Duodenal mucosa (tissue), 2 donors: Measurements from ENCODE around the gene KRTAP10-7.

Source experiments
- H3K27ac ChIP-seq: one replicate; pipeline ENCODE4 v1.7.0; 2013; ENCODE audit warnings: low read depth, low read length
- H3K27me3 ChIP-seq, 2 donors: one replicate each; pipeline ENCODE4 v1.7.0; 2013; ENCODE audit warnings: low read length in 2 of 2, control low read depth in 1 of 2; ENCODE audit not compliant: insufficient read depth in 2 of 2, control insufficient read depth in 1 of 2
- H3K36me3 ChIP-seq, 2 donors: one replicate each; pipeline ENCODE4 v1.7.0; 2013; ENCODE audit warnings: low read length in 2 of 2, control low read depth in 1 of 2; ENCODE audit not compliant: insufficient read depth in 2 of 2, control insufficient read depth in 1 of 2
- H3K4me1 ChIP-seq, 2 donors: one replicate each; pipeline ENCODE4 v1.7.0; 2013; ENCODE audit warnings: low read length in 2 of 2, control low read depth in 1 of 2; ENCODE audit not compliant: insufficient read depth in 2 of 2, control insufficient read depth in 1 of 2
- H3K4me3 ChIP-seq, 2 donors: one replicate each; pipeline ENCODE4 v1.7.0; 2013; ENCODE audit warnings: low read length in 2 of 2, low read depth in 1 of 2
- H3K9ac ChIP-seq, 2 donors: one replicate each; pipeline ENCODE4 v1.7.0; 2013; ENCODE audit warnings: low read length in 2 of 2, low read depth in 1 of 2
- H3K9me3 ChIP-seq, 2 donors: one replicate each; pipeline ENCODE4 v1.7.0; 2013; ENCODE audit warnings: low read length in 2 of 2, control low read depth in 1 of 2; ENCODE audit not compliant: control insufficient read depth in 1 of 2

Gene KRTAP10-7

GRCh38 chr21:44558695-44559094 is 41.7 kb upstream of the KRTAP10-7 start, which contains the start of gene KRTAP10-3:
Gene KRTAP10-3 (minus strand): TSS chr21:44558795. CDS start chr21:44558715, 80 bp downstream.
- Histone ChIP-seq H3K9ac (no peak within 1 kb of the TSS), H3K4me1 (no peaks in the 10 kb centered on the region), H3K27ac (no peak within 1 kb of the TSS), H3K27me3 (peaks cover 0 to 8% of the 10 kb centered on the region in 2 donors), H3K4me3 (no peak within 1 kb of the TSS), H3K9me3 (no peaks in the 10 kb centered on the region), H3K36me3 (no peaks in the 10 kb centered on the region)

- Histone ChIP-seq H3K4me3 (no peak overlapping the region), H3K27ac (no peak overlapping the region), H3K36me3 (no peaks in the 10 kb centered on the region), H3K27me3 (peaks cover 0 to 2% of the 10 kb centered on the region in 2 donors), H3K9ac (no peak overlapping the region), H3K9me3 (no peaks in the 10 kb centered on the region), H3K4me1 (no peaks in the 10 kb centered on the region)
These were observed 36.3 kb upstream of the KRTAP10-7 start for GRCh38 chr21:44564099-44564498.

- no peaks in the 10 kb centered on the region for H3K4me1 ChIP-seq
- H3K9ac ChIP-seq, result no peak overlapping the region
These were observed 35.4 kb upstream of the KRTAP10-7 start for GRCh38 chr21:44564886-44565598.

GRCh38 chr21:44566403-44566802 is 34.0 kb upstream of the KRTAP10-7 start:
- H3K36me3 ChIP-seq, result no peaks in the 10 kb centered on the region
- H3K4me3 ChIP-seq, result no peak overlapping the region
- no peak overlapping the region for H3K27ac ChIP-seq
- H3K9ac ChIP-seq, result no peak overlapping the region
- H3K9me3 ChIP-seq, result peaks cover 2 to 3% of the 10 kb centered on the region in 2 donors
- H3K4me1 ChIP-seq, result no peaks in the 10 kb centered on the region
- H3K27me3 ChIP-seq, result no peaks in the 10 kb centered on the region

More at GRCh38 chr21:44564886-44565598, 35.4 kb upstream of the KRTAP10-7 start:
- H3K27me3 ChIP-seq, result no peaks in the 10 kb centered on the region
- no peak overlapping the region for H3K4me3 ChIP-seq
- no peaks in the 10 kb centered on the region for H3K36me3 ChIP-seq
- H3K27ac ChIP-seq, result no peak overlapping the region
- H3K9me3 ChIP-seq, result no peaks in the 10 kb centered on the region

- Histone ChIP-seq H3K27ac (no peak overlapping the region), H3K9ac (no peak overlapping the region), H3K9me3 (peaks cover 2 to 4% of the 10 kb centered on the region in 2 donors), H3K4me1 (no peaks in the 10 kb centered on the region), H3K36me3 (no peaks in the 10 kb centered on the region), H3K4me3 (no peak overlapping the region), H3K27me3 (no peaks in the 10 kb centered on the region)
These were observed 32.8 kb upstream of the KRTAP10-7 start for GRCh38 chr21:44567481-44568171.

- Histone ChIP-seq H3K27me3 (no peaks in the 10 kb centered on the region), H3K9me3 (peaks cover 2 to 4% of the 10 kb centered on the region in 2 donors), H3K27ac (no peak overlapping the region), H3K36me3 (no peaks in the 10 kb centered on the region), H3K4me3 (no peak overlapping the region), H3K4me1 (no peaks in the 10 kb centered on the region), H3K9ac (no peak overlapping the region)
These were observed 32.1 kb upstream of the KRTAP10-7 start for GRCh38 chr21:44568261-44568660.

- Histone ChIP-seq H3K36me3 (no peaks in the 10 kb centered on the region), H3K27ac (no peak overlapping the region), H3K4me1 (no peaks in the 10 kb centered on the region), H3K27me3 (no peaks in the 10 kb centered on the region), H3K9me3 (peaks cover 2 to 4% of the 10 kb centered on the region in 2 donors), H3K9ac (no peak overlapping the region), H3K4me3 (no peak overlapping the region)
These were observed 31.5 kb upstream of the KRTAP10-7 start for GRCh38 chr21:44568667-44569556.

GRCh38 chr21:44569861-44570517 is 30.4 kb upstream of the KRTAP10-7 start:
- no peak overlapping the region for H3K4me3 ChIP-seq
- H3K9ac ChIP-seq, result no peak overlapping the region
- H3K27me3 ChIP-seq, result no peaks in the 10 kb centered on the region
- H3K36me3 ChIP-seq, result no peaks in the 10 kb centered on the region
- H3K4me1 ChIP-seq, result peaks cover 0 to 6% of the 10 kb centered on the region in 2 donors
- peaks cover 2 to 4% of the 10 kb centered on the region in 2 donors for H3K9me3 ChIP-seq
- no peak overlapping the region for H3K27ac ChIP-seq

- Histone ChIP-seq H3K4me1 (peaks cover 0 to 6% of the 10 kb centered on the region in 2 donors), H3K27ac (no peak overlapping the region), H3K27me3 (no peaks in the 10 kb centered on the region), H3K36me3 (no peaks in the 10 kb centered on the region), H3K9me3 (peaks cover 2 to 4% of the 10 kb centered on the region in 2 donors), H3K9ac (no peak overlapping the region), H3K4me3 (no peak overlapping the region)
These were observed 29.1 kb upstream of the KRTAP10-7 start for GRCh38 chr21:44571296-44571695.
